Measurements from ENCODE around the gene PDK4.
"Not testable (repeated sequence)": the region's sequence is repeated elsewhere in the genome, so short reads cannot be mapped to it uniquely, and the experiment has no call there.

PDK4 gene

GRCh38 chr7:95578299-95578855 is 17.9 kb downstream of the PDK4 start:
- no peak for DNase-seq (ENCODE audit: low read depth in 3 of 3, low spot score in 1 of 3)

GRCh38 chr7:95577137-95577536 is 19.2 kb downstream of the PDK4 start:
- DNase-seq (ENCODE audit: low read depth in 3 of 3, low spot score in 1 of 3), result no peak

DNA sequence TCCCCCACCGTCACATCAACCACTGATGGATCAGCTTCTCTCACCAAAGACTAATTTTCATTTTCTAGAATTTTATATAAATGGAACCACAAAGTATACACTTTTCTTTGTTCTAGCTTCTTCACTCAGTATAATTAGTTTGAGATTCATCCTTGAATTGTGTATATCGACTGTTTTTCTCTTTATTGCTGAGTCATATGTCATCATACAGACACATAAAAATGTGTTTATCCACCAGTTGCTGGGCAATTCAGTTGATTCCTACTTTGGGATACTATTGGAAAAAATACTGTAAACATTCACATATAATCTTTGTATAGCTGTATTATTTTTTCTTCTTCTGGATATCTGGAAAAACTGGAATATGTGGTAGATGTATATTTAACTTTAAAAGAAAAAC is 26.6 kb downstream of the PDK4 start:
- DNase-seq (ENCODE audit: low read depth in 3 of 3, low spot score in 1 of 3), result no peak

DNA sequence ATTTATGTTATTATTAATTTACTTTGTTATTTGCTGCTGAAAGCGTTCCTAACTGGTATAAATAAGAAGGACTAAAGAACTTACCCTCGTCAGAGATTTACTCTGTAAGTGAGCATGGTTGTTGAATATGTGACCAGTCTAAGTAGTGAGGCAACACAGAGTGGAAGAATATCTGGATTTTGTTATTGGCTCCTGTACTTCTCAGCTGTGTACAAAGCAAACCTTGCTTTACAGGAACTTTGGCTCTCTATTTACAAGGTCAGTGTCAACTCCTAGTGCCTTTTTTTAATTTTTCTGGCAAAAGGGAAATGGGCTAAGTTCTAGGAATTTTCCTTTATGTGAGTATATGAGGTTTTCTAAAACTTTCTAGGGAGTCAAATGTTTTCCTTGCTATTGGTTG is 35.6 kb downstream of the PDK4 start:
- no peak for DNase-seq (ENCODE audit: low read depth in 3 of 3, low spot score in 1 of 3)

DNA sequence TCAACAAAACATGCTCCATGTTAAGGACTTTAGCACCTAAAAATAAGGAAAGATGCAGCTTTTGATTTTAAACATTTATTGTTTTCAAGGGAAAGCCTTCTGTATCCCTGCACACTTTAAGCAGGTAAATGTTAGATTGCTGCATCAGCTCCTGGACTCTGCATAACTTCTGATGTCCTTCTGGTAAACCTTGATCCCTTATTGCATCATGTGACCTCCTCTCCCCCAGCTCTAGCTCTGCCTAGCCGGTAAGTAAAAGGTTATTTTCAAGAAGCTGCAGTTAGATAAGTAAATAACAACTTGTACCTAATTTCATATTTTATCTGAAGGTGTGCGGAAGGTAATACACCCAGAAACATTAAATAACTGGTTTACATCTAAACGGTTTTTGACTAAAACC is 37.5 kb downstream of the PDK4 start:
- DNase-seq (ENCODE audit: low read depth in 3 of 3, low spot score in 1 of 3), result no peak

- DNase-seq (ENCODE audit: low read depth in 3 of 3, low spot score in 1 of 3), result no peak
Observed at GRCh38 chr7:95556777-95557176, 39.5 kb downstream of the PDK4 start.

DNA sequence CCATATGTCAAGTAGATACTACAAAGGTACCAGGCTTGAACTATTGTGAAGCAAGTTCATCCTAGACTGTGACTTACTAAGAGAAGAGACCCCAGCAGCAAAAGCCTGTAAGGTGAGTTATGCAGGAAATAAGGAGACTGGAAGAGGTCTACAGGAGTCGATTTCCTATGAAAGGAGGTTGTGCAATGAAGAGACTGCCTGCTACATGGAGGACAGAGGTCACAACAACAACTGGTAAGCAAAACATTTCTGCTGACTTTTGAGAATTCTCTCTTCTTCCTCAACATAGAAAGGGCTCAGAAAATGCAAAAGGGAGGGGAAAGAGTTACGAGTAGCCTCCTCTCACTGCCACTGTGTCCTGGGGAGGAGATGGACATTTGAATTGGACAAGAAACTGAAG is 42.4 kb downstream of the PDK4 start:
- DNase-seq (ENCODE audit: low read depth in 3 of 3, low spot score in 1 of 3), result no peak

DNA sequence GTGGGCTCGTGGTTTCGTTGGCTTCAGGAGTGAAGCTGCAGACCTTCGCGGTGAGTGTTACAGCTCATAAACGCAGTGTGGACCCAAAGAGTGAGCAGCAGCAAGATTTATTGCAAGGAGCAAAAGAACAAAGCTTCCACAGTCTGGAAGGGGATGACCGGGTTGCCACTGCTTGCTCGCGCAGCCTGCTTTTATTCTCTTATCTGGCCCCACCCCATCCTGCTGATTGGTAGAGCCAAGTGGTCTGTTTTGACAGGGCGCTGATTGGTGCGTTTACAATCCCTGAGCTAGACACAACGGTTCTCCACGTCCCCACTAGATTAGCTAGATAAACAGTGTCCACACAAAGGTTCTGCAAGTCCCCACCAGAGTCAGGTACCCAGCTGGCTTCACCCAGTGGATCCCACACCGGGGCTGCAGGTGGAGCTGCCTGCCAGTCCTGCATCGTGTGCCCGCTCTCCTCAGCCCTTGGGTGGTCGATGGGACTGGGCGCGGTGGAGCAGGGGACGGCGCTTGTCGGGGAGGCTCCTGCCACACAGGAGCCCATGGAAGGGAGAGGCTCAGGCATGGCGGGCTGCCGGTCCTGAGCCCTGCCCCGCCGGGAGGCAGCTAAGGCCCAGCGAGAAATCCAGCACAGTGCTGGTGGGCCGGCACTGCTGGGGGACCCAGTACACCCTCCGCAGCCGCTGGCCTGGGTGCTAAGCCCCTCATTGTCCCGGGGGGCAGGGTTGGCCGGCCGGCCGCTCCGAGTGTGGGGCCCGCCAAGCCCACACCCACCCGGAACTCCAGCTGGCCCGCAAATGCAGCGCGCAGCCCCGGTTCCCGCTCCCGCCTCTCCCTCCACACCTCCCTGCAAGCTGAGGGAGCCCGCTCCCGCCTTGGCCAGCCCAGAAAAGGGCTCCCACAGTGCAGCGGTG is 44.0 kb downstream of the PDK4 start:
- DNase-seq (ENCODE audit: low read depth in 3 of 3, low spot score in 1 of 3), result not testable (repeated sequence)

DNA sequence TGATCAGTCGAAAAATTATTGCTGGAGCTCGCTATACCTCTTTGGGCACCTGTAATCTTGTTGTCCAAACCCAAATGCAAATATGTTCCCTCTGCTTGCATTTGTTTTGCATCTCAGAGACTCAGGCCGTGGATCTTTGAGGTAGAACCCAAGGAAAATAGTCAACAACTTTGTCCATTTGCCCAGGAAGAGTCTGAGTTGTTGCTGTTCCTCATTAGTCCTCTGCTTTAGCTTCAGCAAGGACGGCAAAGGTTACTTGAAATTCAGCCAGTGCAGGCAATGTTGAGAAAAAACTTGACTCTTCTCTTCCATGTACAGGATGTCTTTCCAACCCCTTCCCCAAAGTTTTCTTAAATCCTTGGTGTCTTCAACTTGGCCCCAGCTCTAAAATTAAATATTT is 45.8 kb downstream of the PDK4 start:
- no peak for DNase-seq (ENCODE audit: low read depth in 3 of 3, low spot score in 1 of 3)

GRCh38 chr7:95549818-95550529 is 46.3 kb downstream of the PDK4 start:
- DNase-seq (ENCODE audit: low read depth in 3 of 3, low spot score in 1 of 3), result no peak

- no peak for DNase-seq (ENCODE audit: low read depth in 3 of 3, low spot score in 1 of 3)
Observed at GRCh38 chr7:95547361-95548348, 48.7 kb downstream of the PDK4 start.

DNA sequence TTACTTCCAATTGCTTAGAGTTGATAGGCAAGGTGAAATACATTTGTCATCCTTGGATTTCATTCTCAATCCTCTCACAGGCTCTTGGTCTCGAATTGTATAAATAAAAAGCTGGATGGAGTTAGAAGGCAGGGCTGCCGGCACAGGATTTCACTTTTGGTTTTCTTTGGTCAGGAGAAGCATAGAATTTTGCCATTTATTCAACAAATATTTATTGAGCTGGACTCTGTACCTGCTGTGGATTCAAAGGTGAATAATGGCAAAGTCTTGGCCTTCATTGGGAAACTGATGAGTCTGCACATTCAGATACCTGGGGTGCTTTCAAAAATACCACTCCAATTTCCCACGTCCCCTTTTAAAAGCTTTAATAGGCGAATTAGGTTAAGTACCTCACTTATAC is 49.7 kb downstream of the PDK4 start:
- DNase-seq (ENCODE audit: low read depth in 3 of 3, low spot score in 1 of 3), result no peak

GRCh38 chr7:95545673-95546072 is 50.6 kb downstream of the PDK4 start:
- DNase-seq (ENCODE audit: low read depth in 3 of 3, low spot score in 1 of 3), result no peak

DNA sequence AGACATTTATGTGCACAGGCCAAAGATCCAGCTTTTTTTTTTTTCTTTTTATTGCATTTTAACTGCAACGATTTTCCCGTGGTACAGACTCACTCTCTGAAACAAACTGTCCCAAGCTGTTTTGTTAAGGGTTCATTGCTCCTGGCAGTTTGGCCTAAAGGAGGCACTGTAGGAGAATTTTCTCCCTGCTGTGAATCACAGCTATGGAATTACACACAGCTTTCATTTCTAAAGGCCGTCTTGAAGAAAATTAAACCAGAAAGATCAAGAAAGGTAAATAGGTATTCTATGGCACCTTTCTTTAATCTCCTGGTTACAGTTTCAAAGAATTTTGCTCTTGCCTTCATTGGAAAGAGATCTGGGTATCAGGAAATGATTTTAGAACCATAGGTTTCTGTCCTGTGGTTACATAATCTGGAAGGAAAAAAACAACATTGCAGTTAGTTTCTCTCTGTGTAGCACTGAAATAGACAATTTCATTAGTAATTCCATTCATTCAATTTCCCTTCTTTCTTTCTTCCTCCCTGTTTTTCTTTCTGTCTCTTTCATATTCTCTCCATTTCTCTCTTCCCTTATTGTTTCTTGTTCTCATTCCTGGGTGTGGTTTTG is 51.2 kb downstream of the PDK4 start:
- no peak for DNase-seq (ENCODE audit: low read depth in 3 of 3, low spot score in 1 of 3)

GRCh38 chr7:95544171-95544570 is 52.1 kb downstream of the PDK4 start:
- DNase-seq (ENCODE audit: low read depth in 3 of 3, low spot score in 1 of 3), result no peak

DNA sequence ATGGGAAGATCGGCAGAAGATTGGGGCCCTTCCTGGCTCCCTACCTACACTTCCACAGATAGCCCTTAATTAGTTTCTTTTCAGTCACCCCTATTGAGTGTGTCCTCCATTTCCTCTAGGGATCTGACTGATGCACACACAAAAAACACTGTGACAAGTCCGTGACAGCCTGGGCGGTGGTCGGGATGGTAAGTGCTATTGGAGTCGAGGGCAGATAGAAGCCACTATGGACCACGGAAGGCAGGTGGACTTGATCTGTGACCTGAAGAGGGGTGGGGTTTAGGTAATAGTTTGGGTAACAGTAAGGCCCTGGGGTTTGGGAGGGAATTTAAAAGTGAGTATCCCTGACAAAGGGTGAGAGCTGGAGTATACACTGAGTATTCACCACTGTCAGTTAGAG is 53.0 kb downstream of the PDK4 start:
- DNase-seq (ENCODE audit: low read depth in 3 of 3, low spot score in 1 of 3), result no peak

GRCh38 chr7:95540366-95540765 is 56.0 kb downstream of the PDK4 start:
- no peak for DNase-seq (ENCODE audit: low read depth in 3 of 3, low spot score in 1 of 3)

GRCh38 chr7:95539426-95539825 is 56.9 kb downstream of the PDK4 start:
- DNase-seq (ENCODE audit: low read depth in 3 of 3, low spot score in 1 of 3), result no peak

DNA sequence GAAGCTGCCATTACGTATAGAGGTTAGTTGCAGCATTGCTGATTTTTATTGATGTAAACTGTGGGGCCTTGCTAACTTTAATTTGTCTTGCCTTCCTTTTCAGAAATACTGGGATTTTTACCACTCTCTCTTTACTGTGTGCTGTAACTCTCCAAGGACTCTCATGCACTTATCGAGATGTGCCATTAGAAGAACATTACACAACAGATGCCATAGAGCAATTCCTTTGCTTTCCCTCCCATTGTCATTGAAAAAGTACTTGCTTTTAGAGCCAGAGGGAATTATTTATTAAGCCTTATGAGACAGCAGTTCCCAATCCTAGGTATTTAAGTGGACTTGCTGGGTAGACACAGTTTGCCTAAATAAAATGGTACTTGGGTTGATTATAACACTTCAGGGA is 58.8 kb downstream of the PDK4 start:
- no peak for DNase-seq (ENCODE audit: low read depth in 3 of 3, low spot score in 1 of 3)

- DNase-seq (ENCODE audit: low read depth in 3 of 3, low spot score in 1 of 3), result no peak
Observed at GRCh38 chr7:95536656-95537311, 59.5 kb downstream of the PDK4 start.

Measured in stimulated activated CD4-positive, alpha-beta T cell treated with anti-CD3 and anti-CD28 coated beads, TNF-alpha, amount 100 ng/mL, for 1 hour (primary cell).